Activated naive CD4-positive, alpha-beta T cell treated with anti-CD3 and anti-CD28 coated beads, Interleukin-2, amount 50 U/mL, for 24 hours (primary cell): ENCODE measurements around the gene ENPP7.
"Not testable (repeated sequence)": the region's sequence is repeated elsewhere in the genome, so short reads cannot be mapped to it uniquely, and the experiment has no call there.

Source experiments
- H3K27ac Mint-ChIP-seq: one replicate; pipeline ENCODE4 v1.8.0; 2021; ENCODE audit warnings: mild to moderate bottlenecking, mixed read lengths
- H3K27me3 Mint-ChIP-seq: one replicate; pipeline ENCODE4 v1.8.0; 2021; ENCODE audit warnings: mixed read lengths
- H3K36me3 Mint-ChIP-seq: one replicate; pipeline ENCODE4 v1.8.0; 2021; ENCODE audit warnings: mixed read lengths
- H3K4me1 Mint-ChIP-seq: one replicate; pipeline ENCODE4 v1.8.0; 2021; ENCODE audit warnings: mixed read lengths
- H3K4me3 Mint-ChIP-seq: one replicate; pipeline ENCODE4 v1.8.0; 2021; ENCODE audit warnings: mild to moderate bottlenecking, mixed read lengths
- H3K9me3 Mint-ChIP-seq: one replicate; pipeline ENCODE4 v1.8.0; 2021; ENCODE audit warnings: mixed read lengths

Gene ENPP7

GRCh38 chr17:79769570-79770506, 39.1 kb downstream of the ENPP7 start:
- Mint-ChIP-seq H3K27ac (peak overlapping the region; percentile 14), H3K36me3 (no peaks in the 10 kb centered on the region), H3K4me3 (no peak overlapping the region), H3K27me3 (peaks cover 21% of the 10 kb centered on the region), H3K4me1 (no peaks in the 10 kb centered on the region), H3K9me3 (no peaks in the 10 kb centered on the region)

GRCh38 chr17:79771276-79771675, 40.5 kb downstream of the ENPP7 start:
- Mint-ChIP-seq H3K4me3 (no peak overlapping the region), H3K36me3 (no peaks in the 10 kb centered on the region), H3K4me1 (no peaks in the 10 kb centered on the region), H3K9me3 (no peaks in the 10 kb centered on the region), H3K27me3 (peaks cover 29% of the 10 kb centered on the region), H3K27ac (no peak overlapping the region)

GRCh38 chr17:79772726-79773125, 42.0 kb downstream of the ENPP7 start:
- H3K9me3 Mint-ChIP-seq, H3K36me3 Mint-ChIP-seq, H3K4me1 Mint-ChIP-seq, H3K27ac Mint-ChIP-seq, H3K4me3 Mint-ChIP-seq: not testable (repeated sequence)
- H3K27me3 Mint-ChIP-seq: peaks cover 38% of the 10 kb centered on the region

- Mint-ChIP-seq H3K9me3 (no peaks in the 10 kb centered on the region), H3K4me1 (peaks cover 13% of the 10 kb centered on the region), H3K36me3 (no peaks in the 10 kb centered on the region), H3K27me3 (peaks cover 43% of the 10 kb centered on the region), H3K4me3 (no peak overlapping the region), H3K27ac (no peak overlapping the region)
Measured at GRCh38 chr17:79774561-79774975, 43.8 kb downstream of the ENPP7 start.

- Mint-ChIP-seq H3K9me3 (no peaks in the 10 kb centered on the region), H3K4me3 (no peak overlapping the region), H3K36me3 (no peaks in the 10 kb centered on the region), H3K27ac (no peak overlapping the region), H3K4me1 (peaks cover 13% of the 10 kb centered on the region), H3K27me3 (peaks cover 48% of the 10 kb centered on the region)
Measured at GRCh38 chr17:79775632-79776031, 44.9 kb downstream of the ENPP7 start.

- Mint-ChIP-seq H3K27me3 (peaks cover 56% of the 10 kb centered on the region), H3K36me3 (no peaks in the 10 kb centered on the region), H3K9me3 (no peaks in the 10 kb centered on the region), H3K4me1 (peaks cover 21% of the 10 kb centered on the region), H3K27ac (peak overlapping the region; percentile 24), H3K4me3 (peak overlapping the region; percentile 67)
Measured at GRCh38 chr17:79776376-79777119, 45.8 kb downstream of the ENPP7 start.

GRCh38 chr17:79777120-79777893, 46.6 kb downstream of the ENPP7 start:
- H3K36me3 Mint-ChIP-seq: no peaks in the 10 kb centered on the region
- H3K9me3 Mint-ChIP-seq: no peaks in the 10 kb centered on the region
- peaks cover 22% of the 10 kb centered on the region for H3K4me1 Mint-ChIP-seq
- H3K27ac Mint-ChIP-seq: no peak overlapping the region
- H3K4me3 Mint-ChIP-seq: peak overlapping the region; percentile 67
- peaks cover 58% of the 10 kb centered on the region for H3K27me3 Mint-ChIP-seq

- Mint-ChIP-seq H3K4me1 (peaks cover 22% of the 10 kb centered on the region), H3K27ac (peak within 1 kb of the TSS; percentile 59), H3K36me3 (no peaks in the 10 kb centered on the region), H3K27me3 (peaks cover 61% of the 10 kb centered on the region), H3K9me3 (no peaks in the 10 kb centered on the region), H3K4me3 (peak within 1 kb of the TSS; percentile 77)
Measured at GRCh38 chr17:79777894-79778503, 47.3 kb downstream of the ENPP7 start, which contains the start of gene CBX2. CBX2 (plus strand) TSS chr17:79778148; CDS start chr17:79778236, 88 bp downstream.

GRCh38 chr17:79778504-79779083, 47.9 kb downstream of the ENPP7 start:
- no peaks in the 10 kb centered on the region for H3K9me3 Mint-ChIP-seq
- peak overlapping the region; percentile 59 for H3K27ac Mint-ChIP-seq
- peaks cover 22% of the 10 kb centered on the region for H3K4me1 Mint-ChIP-seq
- no peaks in the 10 kb centered on the region for H3K36me3 Mint-ChIP-seq
- peaks cover 62% of the 10 kb centered on the region for H3K27me3 Mint-ChIP-seq
- H3K4me3 Mint-ChIP-seq: peak overlapping the region; percentile 77

GRCh38 chr17:79779084-79779529, 48.4 kb downstream of the ENPP7 start:
- Mint-ChIP-seq H3K27ac (peak overlapping the region; percentile 59), H3K9me3 (no peaks in the 10 kb centered on the region), H3K4me3 (peak overlapping the region; percentile 77), H3K36me3 (no peaks in the 10 kb centered on the region), H3K4me1 (peaks cover 22% of the 10 kb centered on the region), H3K27me3 (peaks cover 59% of the 10 kb centered on the region)

- no peaks in the 10 kb centered on the region for H3K36me3 Mint-ChIP-seq
- no peaks in the 10 kb centered on the region for H3K9me3 Mint-ChIP-seq
- no peak overlapping the region for H3K27ac Mint-ChIP-seq
- peaks cover 22% of the 10 kb centered on the region for H3K4me1 Mint-ChIP-seq
- H3K4me3 Mint-ChIP-seq: peak overlapping the region; percentile 77
- peaks cover 53% of the 10 kb centered on the region for H3K27me3 Mint-ChIP-seq
Measured at GRCh38 chr17:79779661-79780365, 49.1 kb downstream of the ENPP7 start.

GRCh38 chr17:79781012-79781650, 50.4 kb downstream of the ENPP7 start:
- Mint-ChIP-seq H3K36me3 (no peaks in the 10 kb centered on the region), H3K9me3 (no peaks in the 10 kb centered on the region), H3K27ac (no peak overlapping the region), H3K27me3 (peaks cover 48% of the 10 kb centered on the region), H3K4me1 (peaks cover 22% of the 10 kb centered on the region), H3K4me3 (no peak overlapping the region)

GRCh38 chr17:79781736-79782575, 51.2 kb downstream of the ENPP7 start:
- Mint-ChIP-seq H3K36me3 (no peaks in the 10 kb centered on the region), H3K27ac (no peak overlapping the region), H3K9me3 (no peaks in the 10 kb centered on the region), H3K27me3 (peaks cover 45% of the 10 kb centered on the region), H3K4me1 (peaks cover 17% of the 10 kb centered on the region), H3K4me3 (no peak overlapping the region)
